Calu3 (cell line): Measurements from ENCODE around the gene DCTN3. TPM values are rescaled to one million over a fixed set of nuclear protein-coding genes. Genes with fewer than 3 reads are reported as not detected.
"Not testable (repeated sequence)": the region's sequence is repeated elsewhere in the genome, so short reads cannot be mapped to it uniquely, and the experiment has no call there.

Source experiments
- BruUV-seq: library from RNA; stranded (reverse); fragments of 400-500 nt; replicated peaks from 2 replicates; lab custom pipeline; 2021; lab: Mats Ljungman, UMichigan
- CTCF ChIA-PET: fragments of 300-600 bp; sonication (Branson Sonifier 250); formaldehyde crosslinking; loops from one replicate; lab custom pipeline; 2022; ENCODE audit warnings: antibody characterized with exemption; lab: Charles Lee
- DNase-seq: peaks from one replicate; pipeline ENCODE4 v3.0.0; 2022
- H3K27ac Mint-ChIP-seq: one replicate; pipeline ENCODE4 v1.8.0; 2022; ENCODE audit warnings: mixed read lengths; ENCODE audit not compliant: unreplicated experiment
- H3K27me3 Mint-ChIP-seq: one replicate; pipeline ENCODE4 v1.8.0; 2022; ENCODE audit warnings: mixed read lengths; ENCODE audit not compliant: unreplicated experiment
- H3K36me3 Mint-ChIP-seq: one replicate; pipeline ENCODE4 v1.8.0; 2022; ENCODE audit warnings: mild to moderate bottlenecking, moderate library complexity, mixed read lengths; ENCODE audit not compliant: insufficient read depth, unreplicated experiment
- H3K4me1 Mint-ChIP-seq: one replicate; pipeline ENCODE4 v1.8.0; 2022; ENCODE audit warnings: mild to moderate bottlenecking, low read depth, mixed read lengths; ENCODE audit not compliant: unreplicated experiment
- H3K4me3 Mint-ChIP-seq: one replicate; pipeline ENCODE4 v1.8.0; 2022; ENCODE audit warnings: mild to moderate bottlenecking, low read depth, moderate library complexity, mixed read lengths; ENCODE audit not compliant: unreplicated experiment
- H3K9me3 Mint-ChIP-seq: one replicate; pipeline ENCODE4 v1.8.0; 2022; ENCODE audit warnings: low read depth, mixed read lengths; ENCODE audit not compliant: unreplicated experiment
- CTCF ChIP-seq: fragments of 200-600 bp; IDR thresholded peaks from one replicate; pipeline ENCODE4 v1.8.0; 2022; ENCODE audit warnings: antibody characterized with exemption; ENCODE audit not compliant: unreplicated experiment
- intact Hi-C: fragments of 100-400 bp; cut with micrococcal nuclease; formaldehyde crosslinking; loops from one replicate; pipeline ENCODE4 v1.10.0; 2022; ENCODE audit not compliant: unreplicated experiment
- total RNA-seq: library from RNA; stranded (reverse); gene quantifications from 2 replicates; pipeline ENCODE4 v1.2.3, GENCODE V29; 2022

DCTN3 gene
- total RNA-seq, 1 experiment from 2014 or later: 51.8 TPM

- H3K36me3 Mint-ChIP-seq: peaks cover 13% of the 10 kb centered on the region
- TF ChIP-seq CTCF: no peak
- peak; percentile 95 for DNase-seq
- peak within 1 kb of the TSS; percentile 74 for H3K4me3 Mint-ChIP-seq
- peak within 1 kb of the TSS; percentile 67 for H3K27ac Mint-ChIP-seq
- H3K27me3 Mint-ChIP-seq: no peaks in the 10 kb centered on the region
- no peaks in the 10 kb centered on the region for H3K9me3 Mint-ChIP-seq
- intact Hi-C loops: no loop called here
- no TSS peak for BruUV-seq
- CTCF ChIA-PET: interaction anchor here (0.5 to 1.5 kb wide), 7 partner anchors 9 to 1087 kb away, joined by 3 to 6 read pairs (median 3); partner anchors contain the start of gene SIGMAR1
- H3K4me1 Mint-ChIP-seq: peaks cover 10% of the 10 kb centered on the region
Measured at GRCh38 chr9:34646211-34647083, 26.2 kb upstream of the DCTN3 start, which contains the start of gene GALT. Gene GALT, plus strand, starts transcription at chr9:34646675. Its CDS starts 30 bp downstream, at chr9:34646705.

- Mint-ChIP-seq H3K27ac (no peak overlapping the region), H3K36me3 (peaks cover 13% of the 10 kb centered on the region), H3K9me3 (no peaks in the 10 kb centered on the region), H3K27me3 (no peaks in the 10 kb centered on the region), H3K4me3 (no peak overlapping the region), H3K4me1 (peaks cover 9% of the 10 kb centered on the region)
- no TSS peak for BruUV-seq
- no peak for DNase-seq
- no peak for TF ChIP-seq CTCF
- intact Hi-C loops: no loop called here
- CTCF ChIA-PET: no interaction called here
Measured at GRCh38 chr9:34644766-34645314, 24.5 kb upstream of the DCTN3 start.

GRCh38 chr9:34642679-34643078, 22.4 kb upstream of the DCTN3 start:
- Mint-ChIP-seq H3K27ac (no peak overlapping the region), H3K4me3 (no peak overlapping the region), H3K9me3 (no peaks in the 10 kb centered on the region), H3K27me3 (no peaks in the 10 kb centered on the region), H3K4me1 (peaks cover 15% of the 10 kb centered on the region), H3K36me3 (peaks cover 19% of the 10 kb centered on the region)
- no TSS peak for BruUV-seq
- CTCF ChIA-PET: no interaction called here
- no peak for DNase-seq
- no peak for TF ChIP-seq CTCF
- intact Hi-C loops: no loop called here

GRCh38 chr9:34639322-34639721, 19.0 kb upstream of the DCTN3 start:
- H3K9me3 Mint-ChIP-seq, BruUV-seq, H3K4me3 Mint-ChIP-seq, H3K27ac Mint-ChIP-seq, intact Hi-C loops, H3K27me3 Mint-ChIP-seq, DNase-seq, CTCF ChIA-PET: not testable (repeated sequence)
- Mint-ChIP-seq H3K36me3 (peaks cover 16% of the 10 kb centered on the region), H3K4me1 (peaks cover 10% of the 10 kb centered on the region)
